Measurements from ENCODE around the gene ZBTB7C.

DNA sequence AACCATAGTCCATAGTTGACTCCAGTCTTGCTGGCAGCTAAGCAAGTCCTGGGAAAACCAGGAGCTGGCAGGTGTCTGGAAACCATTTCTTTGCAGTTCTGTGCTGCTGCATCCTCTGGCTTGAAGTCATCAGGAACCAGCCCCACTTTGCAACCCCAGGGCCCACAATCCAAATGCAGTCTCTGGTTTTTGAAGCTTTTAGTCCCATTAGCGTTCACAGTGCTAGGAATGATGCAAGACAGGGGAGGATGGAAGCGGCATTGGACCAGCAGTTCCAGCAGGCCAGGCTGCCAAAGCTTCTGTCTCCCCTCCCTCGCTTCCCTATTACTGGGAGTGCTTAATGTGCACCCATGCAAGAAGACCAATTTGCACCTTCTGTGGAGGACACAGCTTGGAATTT lies 106.4 kb downstream of the ZBTB7C start:
- TF ChIP-seq POLR2A (IDR thresholded peaks at IDR 0.05; ENCODE audit: control extremely low read depth in 1 of 2, low read depth in 2 of 2, low read length in 2 of 2) (no peak), ZNF274 (IDR thresholded peaks at IDR 0.05; ENCODE audit: borderline replicate concordance, extremely low read depth, low read length) (no peak), CEBPB (IDR thresholded peaks at IDR 0.05; ENCODE audit: low read depth, low read length) (no peak), SP2 (IDR thresholded peaks at IDR 0.05; ENCODE audit: low read length) (no peak), EZH2 (IDR thresholded peaks at IDR 0.05; ENCODE audit: low read depth, low read length, severe bottlenecking) (no peak), JUND (IDR thresholded peaks at IDR 0.05; ENCODE audit: low read length) (no peak), SIRT6 (IDR thresholded peaks at IDR 0.05; ENCODE audit: low read length) (no peak), ASH2L (IDR thresholded peaks at IDR 0.05; ENCODE audit: low read length) (no peak), POLR2AphosphoS5 (IDR thresholded peaks at IDR 0.05; ENCODE audit: low read depth, low read length) (no peak), FOSL1 (IDR thresholded peaks at IDR 0.05; ENCODE audit: insufficient read depth, low read depth, low read length) (no peak), TAF1 (IDR thresholded peaks at IDR 0.05; ENCODE audit: low read depth, low read length) (no peak)
- TF ChIP-seq, protein P1, sequence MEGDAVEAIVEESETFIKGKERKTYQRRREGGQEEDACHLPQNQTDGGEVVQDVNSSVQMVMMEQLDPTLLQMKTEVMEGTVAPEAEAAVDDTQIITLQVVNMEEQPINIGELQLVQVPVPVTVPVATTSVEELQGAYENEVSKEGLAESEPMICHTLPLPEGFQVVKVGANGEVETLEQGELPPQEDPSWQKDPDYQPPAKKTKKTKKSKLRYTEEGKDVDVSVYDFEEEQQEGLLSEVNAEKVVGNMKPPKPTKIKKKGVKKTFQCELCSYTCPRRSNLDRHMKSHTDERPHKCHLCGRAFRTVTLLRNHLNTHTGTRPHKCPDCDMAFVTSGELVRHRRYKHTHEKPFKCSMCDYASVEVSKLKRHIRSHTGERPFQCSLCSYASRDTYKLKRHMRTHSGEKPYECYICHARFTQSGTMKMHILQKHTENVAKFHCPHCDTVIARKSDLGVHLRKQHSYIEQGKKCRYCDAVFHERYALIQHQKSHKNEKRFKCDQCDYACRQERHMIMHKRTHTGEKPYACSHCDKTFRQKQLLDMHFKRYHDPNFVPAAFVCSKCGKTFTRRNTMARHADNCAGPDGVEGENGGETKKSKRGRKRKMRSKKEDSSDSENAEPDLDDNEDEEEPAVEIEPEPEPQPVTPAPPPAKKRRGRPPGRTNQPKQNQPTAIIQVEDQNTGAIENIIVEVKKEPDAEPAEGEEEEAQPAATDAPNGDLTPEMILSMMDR (IDR thresholded peaks at IDR 0.05; ENCODE audit: control extremely low read depth in 1 of 3, insufficient read depth in 1 of 3, low read depth in 1 of 3, low read length in 3 of 3), result no peak
- TF ChIP-seq, protein P2, sequence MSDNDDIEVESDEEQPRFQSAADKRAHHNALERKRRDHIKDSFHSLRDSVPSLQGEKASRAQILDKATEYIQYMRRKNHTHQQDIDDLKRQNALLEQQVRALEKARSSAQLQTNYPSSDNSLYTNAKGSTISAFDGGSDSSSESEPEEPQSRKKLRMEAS (IDR thresholded peaks at IDR 0.05), result no peak
